Suprapubic skin (tissue), 3 donors: Measurements from ENCODE around the gene LMX1B.

Experiments used
- POLR2A ChIP-seq, 2 donors: fragments of 450-650 bp; IDR thresholded peaks; one replicate each; pipeline ENCODE4 v1.6.1; 2017; ENCODE audit warnings: antibody characterized with exemption in 2 of 2, mild to moderate bottlenecking in 2 of 2, moderate library complexity in 2 of 2
- TF ChIP-seq, protein P1 (sequence below), 2 donors: fragments of 200-600 bp in 1 of 2; fragments of 450-650 bp in 1 of 2; sonication (generic) in 1 of 2; IDR thresholded peaks; one replicate each; pipeline ENCODE4 v1.5.1; 2016 to 2019; ENCODE audit warnings: antibody characterized with exemption in 2 of 2, mild to moderate bottlenecking in 1 of 2, moderate library complexity in 1 of 2

DNA sequence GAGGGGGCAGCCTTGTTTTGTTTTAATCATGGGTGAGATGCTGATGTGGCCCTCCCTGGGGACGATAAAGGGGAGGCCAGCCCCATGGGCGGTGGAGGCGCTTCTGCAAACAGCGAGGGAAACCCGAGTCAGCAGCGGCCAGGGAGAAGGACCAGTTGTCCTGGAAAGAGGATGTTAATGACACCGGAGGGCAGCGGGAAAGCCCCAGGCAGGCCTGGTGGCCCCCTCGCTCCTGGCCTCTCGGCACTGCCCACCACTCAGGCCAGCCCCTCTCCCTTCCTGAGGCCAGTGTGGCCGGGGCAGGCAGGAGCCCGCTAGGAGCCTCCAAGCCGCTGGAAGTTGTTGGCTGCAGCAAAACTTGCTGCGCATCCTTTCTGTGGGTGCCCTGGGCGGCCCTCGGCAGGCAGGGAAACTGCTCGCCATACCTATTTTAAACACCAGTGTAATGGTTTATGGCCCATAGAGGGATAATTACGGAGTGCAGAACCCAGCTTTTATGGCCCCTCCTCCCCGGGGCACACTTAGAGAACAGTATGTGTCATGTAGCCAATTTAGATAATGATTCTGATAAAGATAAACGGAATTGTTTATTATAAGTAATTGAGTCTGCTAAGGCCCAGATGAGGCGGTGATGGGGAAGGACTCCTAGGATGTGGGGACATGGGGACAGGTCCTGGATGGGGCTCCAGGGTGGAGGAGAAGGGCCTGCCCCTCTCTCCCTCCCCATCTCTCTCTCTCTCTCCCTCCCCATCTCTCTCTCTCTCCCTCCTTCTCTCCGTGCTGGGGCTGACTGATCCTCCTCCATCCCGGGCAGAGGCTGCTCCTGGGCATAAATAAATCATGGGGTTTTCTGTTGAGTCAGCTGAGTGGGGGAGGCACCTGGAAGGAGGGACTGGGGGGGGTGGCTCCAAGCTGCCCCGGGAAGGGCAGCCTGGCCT, 36.9 kb downstream of the LMX1B start:
- TF ChIP-seq, protein P1, sequence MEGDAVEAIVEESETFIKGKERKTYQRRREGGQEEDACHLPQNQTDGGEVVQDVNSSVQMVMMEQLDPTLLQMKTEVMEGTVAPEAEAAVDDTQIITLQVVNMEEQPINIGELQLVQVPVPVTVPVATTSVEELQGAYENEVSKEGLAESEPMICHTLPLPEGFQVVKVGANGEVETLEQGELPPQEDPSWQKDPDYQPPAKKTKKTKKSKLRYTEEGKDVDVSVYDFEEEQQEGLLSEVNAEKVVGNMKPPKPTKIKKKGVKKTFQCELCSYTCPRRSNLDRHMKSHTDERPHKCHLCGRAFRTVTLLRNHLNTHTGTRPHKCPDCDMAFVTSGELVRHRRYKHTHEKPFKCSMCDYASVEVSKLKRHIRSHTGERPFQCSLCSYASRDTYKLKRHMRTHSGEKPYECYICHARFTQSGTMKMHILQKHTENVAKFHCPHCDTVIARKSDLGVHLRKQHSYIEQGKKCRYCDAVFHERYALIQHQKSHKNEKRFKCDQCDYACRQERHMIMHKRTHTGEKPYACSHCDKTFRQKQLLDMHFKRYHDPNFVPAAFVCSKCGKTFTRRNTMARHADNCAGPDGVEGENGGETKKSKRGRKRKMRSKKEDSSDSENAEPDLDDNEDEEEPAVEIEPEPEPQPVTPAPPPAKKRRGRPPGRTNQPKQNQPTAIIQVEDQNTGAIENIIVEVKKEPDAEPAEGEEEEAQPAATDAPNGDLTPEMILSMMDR (IDR thresholded peaks at IDR 0.05) = no peak
- TF ChIP-seq POLR2A (IDR thresholded peaks at IDR 0.05) = no peak
